OCI-LY1 (cell line): ENCODE data around the gene MRPL1.

ENCODE experiments used
- CTCF ChIP-seq: fragments of 200-600 bp; sonication (generic), shearing (Covaris generic); IDR thresholded peaks from 2 replicates; pipeline ENCODE4 v1.5.1; 2017; ENCODE audit warnings: mild to moderate bottlenecking, antibody characterized with exemption, low read length, moderate library complexity, mixed read lengths
- EZH2 ChIP-seq: fragments of 200-600 bp; sonication (generic), shearing (Covaris generic); IDR thresholded peaks from 2 replicates; pipeline ENCODE4 v1.8.0; 2017; ENCODE audit warnings: borderline replicate concordance, mixed run types, mild to moderate bottlenecking, antibody characterized with exemption, low read length, moderate library complexity, mixed read lengths

DNA sequence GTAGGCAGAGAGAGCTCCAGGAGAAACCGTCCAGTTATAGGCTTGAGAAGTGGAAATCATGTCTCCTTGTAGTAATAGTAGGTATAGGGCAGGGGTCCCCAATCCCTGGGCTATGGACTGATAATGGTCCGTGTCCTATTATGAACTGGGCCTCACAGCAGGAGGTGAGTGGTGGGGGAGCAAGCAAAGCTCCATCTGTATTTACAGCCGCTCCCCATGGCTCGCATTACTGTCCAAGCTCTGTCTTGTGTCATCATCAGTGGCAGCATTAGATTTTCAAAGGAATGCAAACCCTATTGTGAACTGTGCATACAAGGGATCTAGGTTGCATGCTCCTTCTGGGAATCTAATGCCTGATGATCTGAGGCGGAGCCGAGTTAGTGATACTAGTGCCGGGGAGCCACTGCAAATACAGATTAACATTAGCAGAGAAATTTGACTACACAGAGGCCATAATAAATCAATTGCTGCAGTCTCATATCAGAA lies 67.6 kb downstream of the MRPL1 start:
- TF ChIP-seq CTCF = no peak
- no peak for TF ChIP-seq EZH2
